Stomach (tissue), 9 donors: ENCODE measurements around the gene MAGI1. TPM values are rescaled to one million over a fixed set of nuclear protein-coding genes. Genes with fewer than 3 reads are reported as not detected.

Experiments used
- DNase-seq, 2 donors: peaks; one replicate each; pipeline versions ENCODE4 v3.0.0 to v3.0.0-alpha.2; 2013 to 2019
- H3K27ac ChIP-seq, 5 donors: fragments of 200-600 bp in 4 of 5; sonication (generic) in 4 of 5; one replicate each; pipeline ENCODE4 v1.5.1; 2013 to 2019; ENCODE audit warnings: mild to moderate bottlenecking in 1 of 5, moderate library complexity in 1 of 5
- H3K27me3 ChIP-seq, 3 donors: fragments of 200-600 bp; sonication (generic); one replicate each; pipeline ENCODE4 v1.5.1; 2017 to 2019; ENCODE audit warnings: mixed run types in 1 of 3
- H3K36me3 ChIP-seq, 4 donors: fragments of 200-600 bp; sonication (generic); 1 replicate in 3 of 4; 2 replicates in 1 of 4; pipeline ENCODE4 v1.5.1; 2016 to 2019
- H3K4me1 ChIP-seq, 4 donors: fragments of 200-600 bp; sonication (generic); one replicate each; pipeline ENCODE4 v1.5.1; 2016 to 2019
- H3K4me3 ChIP-seq, 4 donors: fragments of 200-600 bp; sonication (generic) in 3 of 4; one replicate each; pipeline ENCODE4 v1.5.1; 2016 to 2019; ENCODE audit warnings: mild to moderate bottlenecking in 1 of 4
- H3K9me3 ChIP-seq, 4 donors: fragments of 200-600 bp; sonication (generic); one replicate each; pipeline ENCODE4 v1.5.1; 2016 to 2019
- EP300 ChIP-seq: sonication (generic); formaldehyde crosslinking; IDR thresholded peaks from one replicate; pipeline ENCODE4 v1.6.1; 2017; ENCODE audit warnings: antibody characterized with exemption
- POLR2A ChIP-seq, 4 donors: fragments of 450-650 bp; IDR thresholded peaks; one replicate each; pipeline ENCODE4 v1.6.1; 2016; ENCODE audit warnings: antibody characterized with exemption in 4 of 4, control low read depth in 2 of 4, mild to moderate bottlenecking in 1 of 4, moderate library complexity in 1 of 4
- POLR2AphosphoS5 ChIP-seq, 3 donors: sonication (generic); formaldehyde crosslinking; IDR thresholded peaks; one replicate each; pipeline ENCODE4 v1.6.1; 2016; ENCODE audit warnings: antibody characterized with exemption in 3 of 3
- WGBS, 5 donors: extraction: QIAGEN DNeasy Blood & Tissue Kit in 3 of 5; methylation state at CpG; one replicate each; pipeline versions ENCODE4 v1.1.5 to v1.1.7; 2013 to 2018; 5-methylcytosine and 5-hydroxymethylcytosine counted together
- intact Hi-C: fragments of 100-400 bp; cut with DNase I; formaldehyde crosslinking; loops from one replicate; pipeline ENCODE4 v1.15.1; 2023; ENCODE audit warnings: low total_unique reads
- polyA plus RNA-seq, 3 donors: library from polyadenylated mRNA; stranded (reverse); fragments of 200-250 nt; gene quantifications; one replicate each; pipeline ENCODE4 v1.2.3, GENCODE V29; 2013
- total RNA-seq, 5 donors: library from RNA; depleted of rRNA; stranded (reverse); fragments of >200 nt; gene quantifications; one replicate each; pipeline versions ENCODE4 v1.1.0 to v1.2.3, GENCODE V29; 2014 to 2016
- TF ChIP-seq, protein P1 (sequence below), 7 experiments: fragments of 450-650 bp in 4 of 7; fragments of 200-600 bp in 3 of 7; sonication (generic) in 3 of 7; IDR thresholded peaks; one replicate each; pipeline ENCODE4 v1.5.1; 2016 to 2019; ENCODE audit warnings: antibody characterized with exemption in 7 of 7, control low read depth in 2 of 7, mild to moderate bottlenecking in 1 of 7
- donor health status: healthy with polysubstance abuse.
- donor health status: Bipolar disorder and iron deficiency.
- donor health status: healthy.

MAGI1 gene
- total and polyA plus RNA-seq, 8 donors = 5.7 to 237 (median 84.8) TPM

DNA sequence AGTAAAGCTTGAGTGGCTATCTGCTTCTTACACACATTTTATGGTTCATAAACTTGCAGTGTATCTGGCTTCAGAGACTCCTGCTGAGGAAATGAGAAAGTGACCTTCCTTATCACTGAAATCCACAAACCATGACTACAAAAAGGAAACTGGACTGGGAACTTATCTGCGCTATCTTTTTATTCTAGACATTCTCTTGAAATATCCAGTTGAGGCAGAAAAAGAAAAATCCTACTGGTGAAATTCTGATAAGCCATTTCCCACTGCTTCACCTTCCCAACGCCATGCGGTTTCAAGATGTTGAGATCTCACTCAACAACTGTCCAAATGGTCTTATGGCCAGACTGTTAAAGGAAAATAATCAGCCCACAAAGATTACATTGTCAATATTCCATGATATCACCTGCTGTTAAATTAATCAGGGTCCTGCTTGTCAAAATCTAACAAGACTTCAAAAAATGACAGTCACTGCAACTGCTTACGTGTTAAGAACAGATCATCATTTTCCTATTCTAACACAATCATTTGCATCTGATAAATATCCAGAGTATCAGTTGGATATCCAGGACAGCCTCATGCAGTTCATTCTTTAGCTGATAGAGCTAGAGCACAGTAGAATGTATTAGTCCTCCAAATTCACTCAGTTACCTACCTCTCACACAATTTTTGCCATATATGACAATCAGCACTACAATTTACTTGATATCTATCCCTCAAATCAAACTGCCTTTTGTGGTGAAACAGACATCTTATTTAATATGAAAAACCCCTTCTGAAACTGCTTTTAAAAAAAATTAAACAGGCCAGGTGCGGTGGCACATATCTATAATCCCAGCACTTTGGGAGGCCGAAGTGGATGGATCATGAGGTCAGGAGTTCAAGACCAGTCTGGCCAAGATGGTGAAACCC, 538.1 kb downstream of the MAGI1 start:
- Histone ChIP-seq H3K27me3 (no peaks in the 10 kb centered on the region), H3K36me3 (no peaks in the 10 kb centered on the region), H3K4me1 (peaks cover 0 to 9% (median 2%) of the 10 kb centered on the region in 4 donors), H3K27ac (no peak overlapping the region), H3K9me3 (no peaks in the 10 kb centered on the region), H3K4me3 (no peak overlapping the region)
- no peak for DNase-seq
- intact Hi-C loops = no loop called here
- 84 to 90% (median 87%) methylated on average over 6 of the region's 6 CpGs for WGBS, 5 donors
- TF ChIP-seq, protein P1, sequence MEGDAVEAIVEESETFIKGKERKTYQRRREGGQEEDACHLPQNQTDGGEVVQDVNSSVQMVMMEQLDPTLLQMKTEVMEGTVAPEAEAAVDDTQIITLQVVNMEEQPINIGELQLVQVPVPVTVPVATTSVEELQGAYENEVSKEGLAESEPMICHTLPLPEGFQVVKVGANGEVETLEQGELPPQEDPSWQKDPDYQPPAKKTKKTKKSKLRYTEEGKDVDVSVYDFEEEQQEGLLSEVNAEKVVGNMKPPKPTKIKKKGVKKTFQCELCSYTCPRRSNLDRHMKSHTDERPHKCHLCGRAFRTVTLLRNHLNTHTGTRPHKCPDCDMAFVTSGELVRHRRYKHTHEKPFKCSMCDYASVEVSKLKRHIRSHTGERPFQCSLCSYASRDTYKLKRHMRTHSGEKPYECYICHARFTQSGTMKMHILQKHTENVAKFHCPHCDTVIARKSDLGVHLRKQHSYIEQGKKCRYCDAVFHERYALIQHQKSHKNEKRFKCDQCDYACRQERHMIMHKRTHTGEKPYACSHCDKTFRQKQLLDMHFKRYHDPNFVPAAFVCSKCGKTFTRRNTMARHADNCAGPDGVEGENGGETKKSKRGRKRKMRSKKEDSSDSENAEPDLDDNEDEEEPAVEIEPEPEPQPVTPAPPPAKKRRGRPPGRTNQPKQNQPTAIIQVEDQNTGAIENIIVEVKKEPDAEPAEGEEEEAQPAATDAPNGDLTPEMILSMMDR (IDR thresholded peaks at IDR 0.05) = no peak
- TF ChIP-seq EP300 (no peak), POLR2AphosphoS5 (IDR thresholded peaks at IDR 0.05) (no peak), POLR2A (IDR thresholded peaks at IDR 0.05) (no peak)

DNA sequence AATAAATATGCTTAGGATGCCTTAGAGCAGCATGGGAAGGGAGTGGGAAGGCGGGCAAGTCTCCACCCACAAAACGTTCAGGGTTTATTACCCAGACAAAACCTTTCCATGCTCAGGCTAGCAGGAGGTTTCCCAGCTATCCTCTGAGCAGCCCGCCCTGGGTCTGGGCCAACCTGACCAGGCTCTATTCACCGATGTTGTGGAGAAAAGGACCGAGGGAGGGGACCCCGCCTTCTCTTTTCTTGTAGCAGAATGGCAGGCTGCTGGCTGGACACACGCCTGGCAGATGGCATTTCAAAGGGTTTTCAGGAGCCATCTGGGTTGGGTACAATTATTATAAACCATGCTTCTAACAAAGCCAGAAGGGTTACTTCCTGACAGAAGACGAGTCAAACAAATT, 540.9 kb downstream of the MAGI1 start:
- Histone ChIP-seq H3K4me1 (peaks cover 0 to 9% (median 2%) of the 10 kb centered on the region in 4 donors), H3K36me3 (peaks cover 0 to under 1% (median 0%) of the 10 kb centered on the region in 4 donors), H3K27ac (no peak overlapping the region), H3K27me3 (no peaks in the 10 kb centered on the region), H3K9me3 (no peaks in the 10 kb centered on the region), H3K4me3 (no peak overlapping the region)
- 80 to 92% (median 85%) methylated on average over 7 to 8 of the region's 8 CpGs for WGBS, 5 donors
- TF ChIP-seq EP300 (no peak), POLR2A (IDR thresholded peaks at IDR 0.05) (no peak), POLR2AphosphoS5 (IDR thresholded peaks at IDR 0.05) (no peak)
- TF ChIP-seq, protein P1 (IDR thresholded peaks at IDR 0.05) = no peak
- DNase-seq = peak in 1 of 2 donors; percentile 29
- intact Hi-C loops = no loop called here

DNA sequence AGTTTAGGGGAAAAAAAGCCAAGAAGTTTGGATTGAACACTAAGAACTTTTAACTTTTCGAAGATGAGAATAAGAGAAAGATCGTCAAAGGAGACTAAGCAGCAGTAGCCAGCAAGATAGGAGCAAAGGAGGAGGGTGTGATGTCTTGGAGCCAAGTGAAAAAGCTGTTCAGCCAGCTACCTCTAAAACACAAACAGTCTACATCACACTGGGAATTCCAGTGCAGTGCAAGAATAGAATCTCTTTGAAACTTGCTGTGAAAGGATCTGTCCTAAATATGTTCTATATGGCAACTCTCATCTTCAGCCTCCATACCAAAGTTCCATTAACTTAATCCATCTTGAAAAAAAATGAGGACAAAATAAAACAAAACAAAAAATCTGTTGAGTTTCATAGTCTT, 541.5 kb downstream of the MAGI1 start:
- no peak overlapping the region for H3K27ac ChIP-seq
- 72 to 93% (median 82%) methylated on average over 2 of the region's 2 CpGs for WGBS, 5 donors
- no peak for DNase-seq
- intact Hi-C loops = no loop called here
- H3K36me3 ChIP-seq = peaks cover 0 to 6% (median 5%) of the 10 kb centered on the region in 4 donors
- peaks cover 0 to 9% (median 2%) of the 10 kb centered on the region in 4 donors for H3K4me1 ChIP-seq
- no peak overlapping the region for H3K4me3 ChIP-seq
- H3K27me3 ChIP-seq = no peaks in the 10 kb centered on the region
- no peaks in the 10 kb centered on the region for H3K9me3 ChIP-seq
- no peak for TF ChIP-seq EP300
- no peak for TF ChIP-seq POLR2AphosphoS5 (IDR thresholded peaks at IDR 0.05)
- TF ChIP-seq, protein P1 (IDR thresholded peaks at IDR 0.05) = no peak
- TF ChIP-seq POLR2A (IDR thresholded peaks at IDR 0.05) = no peak

DNA sequence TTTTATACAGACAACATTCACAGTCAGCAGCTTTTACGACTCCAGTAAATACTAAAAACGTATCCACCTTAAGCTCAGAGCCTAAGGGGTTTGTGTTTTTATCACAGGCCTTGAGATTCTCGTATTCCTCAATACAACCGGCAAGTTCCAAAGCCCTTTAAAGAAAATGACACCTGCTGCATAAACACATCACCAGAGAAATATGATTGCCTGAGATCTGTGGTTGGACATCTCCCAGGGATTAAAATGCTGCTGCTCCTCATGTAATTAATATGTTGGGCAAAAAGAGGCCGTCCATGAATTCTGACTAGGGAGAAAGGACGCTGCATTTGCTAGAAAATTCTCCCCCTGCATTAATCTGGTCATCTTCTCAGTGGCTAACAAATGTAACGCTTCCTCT, 544.8 kb downstream of the MAGI1 start:
- no peak for DNase-seq
- Histone ChIP-seq H3K27me3 (no peaks in the 10 kb centered on the region), H3K4me1 (peaks cover 0 to 9% (median 0%) of the 10 kb centered on the region in 4 donors), H3K4me3 (no peak overlapping the region), H3K27ac (no peak overlapping the region), H3K36me3 (peaks cover 0 to 7% (median 5%) of the 10 kb centered on the region in 4 donors), H3K9me3 (no peaks in the 10 kb centered on the region)
- intact Hi-C loops = no loop called here
- 81 to 89% (median 85%) methylated on average over 7 of the region's 7 CpGs for WGBS, 5 donors
- TF ChIP-seq POLR2A (IDR thresholded peaks at IDR 0.05) = no peak
- TF ChIP-seq, protein P1 (IDR thresholded peaks at IDR 0.05) = no peak
- no peak for TF ChIP-seq EP300
- TF ChIP-seq POLR2AphosphoS5 (IDR thresholded peaks at IDR 0.05) = no peak
